Transverse colon (tissue), 4 donors: Measurements from ENCODE around the gene GNB1L. TPM values are rescaled to one million over a fixed set of nuclear protein-coding genes. Genes with fewer than 3 reads are reported as not detected.

Experiments
- DNase-seq: peaks from one replicate; pipeline ENCODE4 v3.0.0-alpha.2; 2019
- H3K27ac ChIP-seq, 4 donors: fragments of 200-600 bp; sonication (generic); 2 replicates each; pipeline ENCODE4 v1.5.1; 2016 to 2018; ENCODE audit warnings: inconsistent platforms in 4 of 4
- H3K27me3 ChIP-seq: fragments of 200-600 bp; sonication (generic); 2 replicates; pipeline ENCODE4 v1.5.1; 2017; ENCODE audit warnings: inconsistent platforms
- H3K36me3 ChIP-seq, 4 donors: fragments of 200-600 bp; sonication (generic); 2 replicates each; pipeline ENCODE4 v1.5.1; 2017 to 2019; ENCODE audit warnings: inconsistent platforms in 4 of 4
- H3K4me1 ChIP-seq, 4 donors: fragments of 200-600 bp; sonication (generic); 2 replicates each; pipeline ENCODE4 v1.5.1; 2017 to 2020; ENCODE audit warnings: inconsistent platforms in 4 of 4
- H3K4me3 ChIP-seq, 4 donors: fragments of 200-600 bp; sonication (generic); 1 replicate in 1 of 4; 2 replicates in 3 of 4; pipeline versions ENCODE4 v1.5.1 to v1.6.1; 2017 to 2019; ENCODE audit warnings: inconsistent platforms in 4 of 4
- H3K9me3 ChIP-seq, 2 donors: fragments of 200-600 bp; sonication (generic); 2 replicates each; pipeline ENCODE4 v1.5.1; 2017 to 2019; ENCODE audit warnings: inconsistent platforms in 2 of 2
- EP300 ChIP-seq: sonication (generic); formaldehyde crosslinking; IDR thresholded peaks from one replicate; pipeline ENCODE4 v1.6.1; 2017; ENCODE audit warnings: antibody characterized with exemption, low read depth
- POLR2A ChIP-seq: fragments of 450-650 bp; IDR thresholded peaks from one replicate; pipeline ENCODE4 v1.6.1; 2016; ENCODE audit warnings: antibody characterized with exemption, mild to moderate bottlenecking, moderate library complexity
- POLR2AphosphoS5 ChIP-seq, 3 donors: sonication (generic); formaldehyde crosslinking; IDR thresholded peaks; one replicate each; pipeline ENCODE4 v1.6.1; 2016; ENCODE audit warnings: antibody characterized with exemption in 3 of 3
- WGBS, 2 donors: methylation state at CpG; one replicate each; pipeline ENCODE4 v1.1.5; 2018; ENCODE audit warnings: low coverage in 1 of 2; 5-methylcytosine and 5-hydroxymethylcytosine counted together
- in situ Hi-C, 4 donors: fragments of 200-750 bp; cut with MboI; loops; one replicate each; pipeline versions ENCODE4 v1.15.0 to v1.15.1; 2017; ENCODE audit warnings: low sequenced_read_pairs in 3 of 4, low pct_ligation_motif_present in 1 of 4, low pct_unique_long_range_greater_than_20kb in 1 of 4
- intact Hi-C: fragments of 100-400 bp; cut with DNase I; formaldehyde crosslinking; loops from one replicate; pipeline ENCODE4 v1.15.1; 2023; ENCODE audit warnings: low total_unique reads
- total RNA-seq, 4 donors: library from RNA; depleted of rRNA; stranded (reverse); fragments of >200 nt; gene quantifications; one replicate each; pipeline ENCODE4 v1.1.0, GENCODE V29; 2016
- TF ChIP-seq, protein P1 (sequence below), 5 experiments: fragments of 200-600 bp in 3 of 5; fragments of 450-650 bp in 2 of 5; sonication (generic) in 3 of 5; IDR thresholded peaks; 1 replicate in 2 of 5; 2 replicates in 3 of 5; pipeline ENCODE4 v1.5.1; 2016 to 2017; ENCODE audit warnings: antibody characterized with exemption in 5 of 5, inconsistent platforms in 3 of 5, mild to moderate bottlenecking in 2 of 5, moderate library complexity in 1 of 5

Gene GNB1L
- total RNA-seq, 4 donors from 2014 or later = 0.80 to 4.8 (median 2.8) TPM

DNA sequence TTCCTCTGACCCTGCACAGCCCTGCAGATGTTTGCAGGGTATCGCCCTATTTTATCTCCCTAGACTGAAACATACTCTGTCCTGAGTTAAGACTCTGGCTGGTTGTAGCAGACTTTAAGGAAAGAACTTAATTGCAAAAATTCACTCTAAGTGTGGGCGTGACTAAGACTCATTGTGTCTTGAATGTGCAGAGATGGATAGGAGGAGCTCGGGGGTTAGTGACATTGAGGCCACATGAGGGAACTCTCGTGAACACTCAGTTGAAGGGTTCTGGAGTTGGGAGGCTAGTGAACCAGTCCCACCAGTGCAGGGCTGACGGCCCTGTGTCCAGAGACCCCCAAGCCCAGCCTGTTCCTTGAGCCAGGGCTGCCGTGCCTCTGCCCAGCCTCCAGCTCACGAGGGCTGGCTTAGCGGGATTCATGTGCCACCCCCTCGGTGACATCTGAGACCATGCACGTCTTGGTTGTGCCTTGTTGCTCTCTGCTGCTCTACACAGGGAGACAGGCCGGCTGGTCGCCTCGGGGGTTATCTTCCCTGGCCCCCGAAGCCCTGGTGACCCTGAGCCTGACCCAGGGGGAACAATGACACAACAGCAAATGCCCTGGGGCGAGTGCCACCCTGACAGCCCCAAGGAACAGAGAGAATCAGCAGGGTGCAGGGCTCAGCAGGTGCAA, 105.5 kb downstream of the GNB1L start:
- Histone ChIP-seq H3K4me3 (no peak overlapping the region), H3K4me1 (no peaks in the 10 kb centered on the region), H3K27me3 (peaks cover 36% of the 10 kb centered on the region), H3K9me3 (no peaks in the 10 kb centered on the region), H3K27ac (no peak overlapping the region), H3K36me3 (no peaks in the 10 kb centered on the region)
- intact Hi-C loops = no loop called here
- no peak for TF ChIP-seq EP300
- in situ Hi-C loops = no loop called here
- no peak for DNase-seq
- 45 to 60% methylated on average over 3 to 6 of the region's 15 CpGs for WGBS, 2 donors

DNA sequence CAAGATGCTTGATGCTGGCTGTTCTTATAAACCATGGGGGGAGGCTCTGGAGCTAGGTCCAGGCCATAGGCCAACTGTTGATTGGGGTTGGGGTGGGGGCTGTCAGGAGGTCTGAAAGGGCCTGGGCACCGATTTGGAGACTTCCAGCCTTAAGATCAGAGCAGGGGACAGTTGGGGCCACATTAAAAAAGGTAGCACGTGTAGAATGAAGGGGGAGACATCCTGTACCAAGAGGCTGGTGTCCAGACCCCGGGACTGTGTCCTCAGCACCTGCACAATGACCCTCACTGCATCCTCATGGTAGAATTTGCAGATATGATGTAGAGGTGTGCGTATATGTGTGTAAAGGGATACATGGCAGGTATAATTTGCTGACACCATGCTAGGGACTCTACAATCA, 106.5 kb downstream of the GNB1L start:
- Histone ChIP-seq H3K27me3 (peaks cover 26% of the 10 kb centered on the region), H3K4me3 (no peak overlapping the region), H3K36me3 (no peaks in the 10 kb centered on the region), H3K4me1 (no peaks in the 10 kb centered on the region), H3K9me3 (no peaks in the 10 kb centered on the region), H3K27ac (no peak overlapping the region)
- DNase-seq = no peak
- in situ Hi-C loops (no loop called here), intact Hi-C loops (no loop called here)
- 10 to 64% methylated on average over 1 to 4 of the region's 4 CpGs for WGBS, 2 donors
- TF ChIP-seq POLR2A (no peak), EP300 (no peak), POLR2AphosphoS5 (IDR thresholded peaks at IDR 0.05) (no peak)
- TF ChIP-seq, protein P1, sequence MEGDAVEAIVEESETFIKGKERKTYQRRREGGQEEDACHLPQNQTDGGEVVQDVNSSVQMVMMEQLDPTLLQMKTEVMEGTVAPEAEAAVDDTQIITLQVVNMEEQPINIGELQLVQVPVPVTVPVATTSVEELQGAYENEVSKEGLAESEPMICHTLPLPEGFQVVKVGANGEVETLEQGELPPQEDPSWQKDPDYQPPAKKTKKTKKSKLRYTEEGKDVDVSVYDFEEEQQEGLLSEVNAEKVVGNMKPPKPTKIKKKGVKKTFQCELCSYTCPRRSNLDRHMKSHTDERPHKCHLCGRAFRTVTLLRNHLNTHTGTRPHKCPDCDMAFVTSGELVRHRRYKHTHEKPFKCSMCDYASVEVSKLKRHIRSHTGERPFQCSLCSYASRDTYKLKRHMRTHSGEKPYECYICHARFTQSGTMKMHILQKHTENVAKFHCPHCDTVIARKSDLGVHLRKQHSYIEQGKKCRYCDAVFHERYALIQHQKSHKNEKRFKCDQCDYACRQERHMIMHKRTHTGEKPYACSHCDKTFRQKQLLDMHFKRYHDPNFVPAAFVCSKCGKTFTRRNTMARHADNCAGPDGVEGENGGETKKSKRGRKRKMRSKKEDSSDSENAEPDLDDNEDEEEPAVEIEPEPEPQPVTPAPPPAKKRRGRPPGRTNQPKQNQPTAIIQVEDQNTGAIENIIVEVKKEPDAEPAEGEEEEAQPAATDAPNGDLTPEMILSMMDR (IDR thresholded peaks at IDR 0.05) = no peak

DNA sequence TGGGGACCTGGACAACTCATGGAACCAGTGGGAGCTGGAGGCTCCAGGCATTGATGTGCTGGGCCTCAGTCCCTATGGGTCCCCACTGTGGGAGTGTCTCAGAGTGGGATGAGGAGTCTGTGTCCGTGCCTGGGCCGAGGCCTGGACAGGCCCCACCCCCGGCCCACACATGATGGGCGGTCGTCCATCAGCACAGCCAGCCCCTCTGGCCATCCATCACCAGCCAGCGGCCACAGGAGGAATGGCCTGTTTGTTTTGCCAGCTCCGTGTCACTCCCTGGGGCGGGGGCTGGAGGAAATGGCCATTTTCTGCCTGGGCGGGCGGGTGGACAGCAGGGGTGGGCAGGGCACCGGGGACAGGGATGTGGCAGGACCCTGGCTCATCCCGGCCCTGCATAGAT, 107.1 kb downstream of the GNB1L start:
- H3K4me1 ChIP-seq = no peaks in the 10 kb centered on the region
- no peaks in the 10 kb centered on the region for H3K9me3 ChIP-seq
- TF ChIP-seq EP300 (no peak), POLR2A (no peak), POLR2AphosphoS5 (IDR thresholded peaks at IDR 0.05) (no peak)
- TF ChIP-seq, protein P1 (IDR thresholded peaks at IDR 0.05) = no peak
- H3K27ac ChIP-seq = no peak overlapping the region
- no peak overlapping the region for H3K4me3 ChIP-seq
- H3K27me3 ChIP-seq = peaks cover 21% of the 10 kb centered on the region
- no peak for DNase-seq
- in situ Hi-C loops = no loop called here
- 64% methylated on average over 9 of the region's 12 CpGs; no CpG with 5 or more reads in 1 of the 2 donors for WGBS, 2 donors
- intact Hi-C loops = no loop called here
- no peaks in the 10 kb centered on the region for H3K36me3 ChIP-seq

DNA sequence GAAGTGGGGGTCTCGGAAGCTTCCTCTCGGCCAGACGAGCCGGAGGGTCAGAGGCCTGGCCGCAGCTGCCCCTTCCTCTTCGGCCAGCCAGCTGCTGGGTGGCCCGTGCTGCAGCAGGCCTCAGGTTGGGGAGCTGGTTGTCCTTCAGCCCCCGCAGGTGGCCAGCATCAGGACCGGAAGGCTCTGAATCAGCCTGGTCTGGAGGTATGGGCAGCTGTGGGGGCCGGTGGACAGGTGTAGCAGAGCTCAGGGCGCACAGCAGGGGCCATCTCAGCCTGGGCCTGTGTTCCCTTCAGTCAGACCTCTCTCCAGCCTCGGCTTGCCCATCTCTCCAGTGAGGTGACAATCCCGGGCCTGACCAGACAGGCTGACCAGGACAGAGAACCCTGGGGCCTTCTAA, 107.9 kb downstream of the GNB1L start:
- TF ChIP-seq POLR2AphosphoS5 (IDR thresholded peaks at IDR 0.05) = no peak
- TF ChIP-seq, protein P1 (IDR thresholded peaks at IDR 0.05) = no peak
- no peak for TF ChIP-seq POLR2A
- TF ChIP-seq EP300 = no peak
- Histone ChIP-seq H3K4me3 (no peak overlapping the region), H3K4me1 (no peaks in the 10 kb centered on the region), H3K9me3 (no peaks in the 10 kb centered on the region), H3K36me3 (no peaks in the 10 kb centered on the region), H3K27ac (no peak overlapping the region), H3K27me3 (peaks cover 13% of the 10 kb centered on the region)
- intact Hi-C loops = no loop called here
- DNase-seq = no peak
- WGBS, 2 donors = 88% methylated on average over 12 of the region's 13 CpGs; no CpG with 5 or more reads in 1 of the 2 donors
- in situ Hi-C loops = no loop called here
